ENCODE data around the gene C2orf92. TPM values are rescaled to one million over a fixed set of nuclear protein-coding genes. Genes with fewer than 3 reads are reported as not detected.

Gene C2orf92
- total RNA-seq, 3 donors from 2014 or later: 11.2 to 49.5 (median 27.9) TPM

DNA sequence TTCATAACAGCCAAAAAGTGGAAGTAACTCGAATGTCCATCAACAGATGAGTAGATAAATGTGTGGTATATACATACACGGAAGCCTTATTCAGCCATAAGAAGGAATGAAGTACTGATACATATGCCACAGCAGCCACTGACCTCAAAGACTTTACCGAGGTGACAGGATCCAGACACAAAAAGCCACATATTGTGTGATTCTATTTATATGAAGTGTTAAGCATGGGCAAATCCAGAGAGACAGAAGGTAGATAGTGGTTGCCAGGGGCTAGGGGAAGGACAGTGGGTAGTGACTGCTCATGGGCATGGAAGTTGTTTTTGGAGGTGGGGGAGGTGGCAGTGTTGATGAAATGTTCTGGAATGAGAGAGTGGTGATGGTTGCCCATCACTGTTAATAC, 77.8 kb downstream of the C2orf92 start:
- Histone ChIP-seq H3K27me3 (no peaks in the 10 kb centered on the region), H3K36me3 (no peaks in the 10 kb centered on the region), H3K27ac (no peak overlapping the region), H3K9me3 (no peaks in the 10 kb centered on the region), H3K4me1 (no peaks in the 10 kb centered on the region), H3K4me3 (no peak overlapping the region)
- intact Hi-C loops (cut with DNase I; ENCODE audit: low total_unique reads): no loop called here
- no peak for DNase-seq (ENCODE audit: low spot score in 2 of 2)
- TF ChIP-seq POLR2AphosphoS5 (IDR thresholded peaks at IDR 0.05): no peak
- TF ChIP-seq, protein P1, sequence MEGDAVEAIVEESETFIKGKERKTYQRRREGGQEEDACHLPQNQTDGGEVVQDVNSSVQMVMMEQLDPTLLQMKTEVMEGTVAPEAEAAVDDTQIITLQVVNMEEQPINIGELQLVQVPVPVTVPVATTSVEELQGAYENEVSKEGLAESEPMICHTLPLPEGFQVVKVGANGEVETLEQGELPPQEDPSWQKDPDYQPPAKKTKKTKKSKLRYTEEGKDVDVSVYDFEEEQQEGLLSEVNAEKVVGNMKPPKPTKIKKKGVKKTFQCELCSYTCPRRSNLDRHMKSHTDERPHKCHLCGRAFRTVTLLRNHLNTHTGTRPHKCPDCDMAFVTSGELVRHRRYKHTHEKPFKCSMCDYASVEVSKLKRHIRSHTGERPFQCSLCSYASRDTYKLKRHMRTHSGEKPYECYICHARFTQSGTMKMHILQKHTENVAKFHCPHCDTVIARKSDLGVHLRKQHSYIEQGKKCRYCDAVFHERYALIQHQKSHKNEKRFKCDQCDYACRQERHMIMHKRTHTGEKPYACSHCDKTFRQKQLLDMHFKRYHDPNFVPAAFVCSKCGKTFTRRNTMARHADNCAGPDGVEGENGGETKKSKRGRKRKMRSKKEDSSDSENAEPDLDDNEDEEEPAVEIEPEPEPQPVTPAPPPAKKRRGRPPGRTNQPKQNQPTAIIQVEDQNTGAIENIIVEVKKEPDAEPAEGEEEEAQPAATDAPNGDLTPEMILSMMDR (IDR thresholded peaks at IDR 0.05): no peak
- no peak for TF ChIP-seq POLR2A (IDR thresholded peaks at IDR 0.05)

DNA sequence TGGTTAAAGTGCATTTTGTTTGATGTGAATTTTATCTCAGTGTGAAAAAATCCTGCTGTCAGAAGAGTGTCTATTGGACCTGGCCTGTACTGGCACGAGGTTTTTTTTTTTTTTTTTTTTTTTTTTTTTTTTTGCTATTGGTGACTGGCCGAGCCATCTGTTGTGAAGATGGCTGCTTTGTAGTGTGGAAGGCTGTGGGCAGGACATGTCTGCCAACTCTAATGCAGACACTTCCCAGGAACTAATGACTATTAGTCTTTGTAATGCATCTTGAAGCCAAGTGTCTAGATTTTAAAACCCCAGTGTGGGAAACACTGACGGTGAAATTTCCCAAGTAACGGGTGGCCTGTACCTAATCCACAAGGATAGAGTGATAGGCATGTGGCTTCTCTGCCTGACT, 78.2 kb downstream of the C2orf92 start:
- intact Hi-C loops (cut with DNase I; ENCODE audit: low total_unique reads): no loop called here
- Histone ChIP-seq H3K9me3 (no peaks in the 10 kb centered on the region), H3K36me3 (no peaks in the 10 kb centered on the region), H3K4me1 (no peaks in the 10 kb centered on the region), H3K27ac (no peak overlapping the region), H3K4me3 (no peak overlapping the region), H3K27me3 (no peaks in the 10 kb centered on the region)
- no peak for DNase-seq (ENCODE audit: low spot score in 2 of 2)
- TF ChIP-seq, protein P1 (IDR thresholded peaks at IDR 0.05): no peak
- TF ChIP-seq POLR2A (IDR thresholded peaks at IDR 0.05) (no peak), POLR2AphosphoS5 (IDR thresholded peaks at IDR 0.05) (no peak)

DNA sequence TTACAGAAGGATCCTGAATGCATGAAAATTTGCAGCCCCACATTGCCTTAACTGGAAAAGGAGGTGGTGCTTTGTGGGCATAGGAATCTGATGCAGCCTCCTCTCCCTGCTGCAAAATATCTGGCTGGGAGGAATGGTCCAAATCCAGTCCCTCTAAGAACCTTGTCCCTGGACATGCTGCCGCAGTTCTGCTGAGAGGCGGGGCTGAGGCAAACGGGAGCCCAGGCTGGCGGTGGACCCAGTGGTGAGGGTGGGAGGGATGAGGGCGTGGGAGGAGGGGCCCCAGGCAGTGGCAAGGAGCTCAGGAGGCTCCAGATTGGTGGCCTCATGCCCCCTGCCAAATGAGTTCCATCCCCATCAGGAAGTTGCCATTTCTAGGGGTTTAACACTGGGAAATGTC, 80.1 kb downstream of the C2orf92 start:
- Histone ChIP-seq H3K27me3 (no peaks in the 10 kb centered on the region), H3K4me3 (no peak overlapping the region), H3K36me3 (no peaks in the 10 kb centered on the region), H3K27ac (no peak overlapping the region), H3K9me3 (no peaks in the 10 kb centered on the region), H3K4me1 (no peaks in the 10 kb centered on the region)
- TF ChIP-seq POLR2AphosphoS5 (IDR thresholded peaks at IDR 0.05): no peak
- no peak for TF ChIP-seq POLR2A (IDR thresholded peaks at IDR 0.05)
- TF ChIP-seq, protein P1 (IDR thresholded peaks at IDR 0.05): no peak
- intact Hi-C loops (cut with DNase I; ENCODE audit: low total_unique reads): no loop called here
- DNase-seq (ENCODE audit: low spot score in 2 of 2): no peak

DNA sequence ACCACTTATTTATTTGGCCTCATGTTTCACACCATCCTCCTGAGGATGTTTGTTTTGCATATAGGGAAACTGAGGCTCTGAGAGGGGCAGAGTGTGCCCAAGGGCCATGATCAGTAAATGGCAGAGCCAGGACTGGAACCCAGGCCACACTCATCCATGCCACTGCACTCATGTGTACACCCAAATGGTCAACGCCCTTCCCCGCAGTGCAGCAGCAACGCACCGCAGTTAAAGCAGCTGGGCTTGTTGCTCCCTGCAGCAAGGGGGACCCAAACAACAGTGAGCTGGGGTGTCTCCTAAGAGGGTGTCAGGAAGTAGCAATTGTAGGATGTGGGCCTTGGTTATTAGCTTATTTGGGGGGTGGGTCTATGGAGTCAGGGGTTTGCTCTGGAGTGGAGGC, 80.5 kb downstream of the C2orf92 start:
- no peaks in the 10 kb centered on the region for H3K36me3 ChIP-seq
- TF ChIP-seq POLR2AphosphoS5 (IDR thresholded peaks at IDR 0.05) (no peak), POLR2A (IDR thresholded peaks at IDR 0.05) (no peak)
- TF ChIP-seq, protein P1 (IDR thresholded peaks at IDR 0.05): no peak
- H3K4me1 ChIP-seq: no peaks in the 10 kb centered on the region
- H3K4me3 ChIP-seq: no peak overlapping the region
- intact Hi-C loops (cut with DNase I; ENCODE audit: low total_unique reads): no loop called here
- no peaks in the 10 kb centered on the region for H3K27me3 ChIP-seq
- H3K9me3 ChIP-seq: no peaks in the 10 kb centered on the region
- no peak overlapping the region for H3K27ac ChIP-seq
- no peak for DNase-seq (ENCODE audit: low spot score in 2 of 2)

DNA sequence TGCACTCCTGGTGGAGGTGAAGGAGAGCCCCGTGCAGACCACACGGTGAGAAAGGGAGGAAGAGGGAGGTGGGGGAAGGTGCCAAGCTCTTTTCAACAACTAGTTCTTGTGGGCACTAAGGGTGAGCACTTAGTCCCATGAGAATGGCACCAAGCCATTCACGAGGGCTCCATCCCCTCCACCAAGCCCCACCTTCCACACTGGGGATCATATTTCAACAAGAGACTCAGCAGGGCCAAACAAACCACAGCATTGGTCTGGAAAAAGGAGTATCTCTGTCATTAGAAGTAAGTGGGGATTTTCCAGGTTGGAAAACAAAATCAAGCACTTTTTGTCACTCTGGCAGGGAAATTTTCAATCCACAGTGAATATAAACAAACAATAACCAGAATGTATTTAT, 82.2 kb downstream of the C2orf92 start:
- Histone ChIP-seq H3K4me3 (no peak overlapping the region), H3K27me3 (no peaks in the 10 kb centered on the region), H3K9me3 (no peaks in the 10 kb centered on the region), H3K4me1 (no peaks in the 10 kb centered on the region), H3K27ac (no peak overlapping the region), H3K36me3 (no peaks in the 10 kb centered on the region)
- TF ChIP-seq POLR2A (IDR thresholded peaks at IDR 0.05) (no peak), POLR2AphosphoS5 (IDR thresholded peaks at IDR 0.05) (no peak)
- TF ChIP-seq, protein P1 (IDR thresholded peaks at IDR 0.05): no peak
- intact Hi-C loops (cut with DNase I; ENCODE audit: low total_unique reads): no loop called here
- DNase-seq (ENCODE audit: low spot score in 2 of 2): no peak

Other genes starting within 250 kb of the C2orf92 start
- 100 to 1,000 TPM in 1 of 3 donors, 10 to 100 TPM in 2; 34.2 to 168 (median 78.2) TPM for gene ANKRD36B, start 79.8 kb upstream of the C2orf92 start, total RNA-seq
- 100 to 1,000 TPM; 352 to 396 (median 362) TPM for gene COX5B, start 23.7 kb upstream of the C2orf92 start, total RNA-seq
- 10 to 100 TPM; 59.6 to 74.6 (median 61.9) TPM for gene ACTR1B, start 5.7 kb upstream of the C2orf92 start, total RNA-seq
- 1 to 10 TPM; 4.0 to 7.3 (median 4.9) TPM for gene ZAP70, start 43.9 kb downstream of the C2orf92 start, total RNA-seq

Data from breast epithelium (tissue), 4 donors.